BE2C (cell line): ENCODE results near the gene ATP6V0D1.

Source experiments
- DNase-seq: peaks from one replicate; pipeline ENCODE4 v3.0.0-alpha.2; 2020
- H3K27me3 ChIP-seq: fragments of 250-450 bp; sonication (Bioruptor Pico); 2 replicates; pipeline ENCODE4 v1.5.1; 2020; ENCODE audit warnings: mild to moderate bottlenecking
- H3K36me3 ChIP-seq: fragments of 250-450 bp; sonication (Bioruptor Pico); 2 replicates; pipeline ENCODE4 v1.5.1; 2020; ENCODE audit warnings: mild to moderate bottlenecking
- H3K4me1 ChIP-seq: fragments of 250-450 bp; sonication (Bioruptor Pico); 2 replicates; pipeline ENCODE4 v1.5.1; 2020
- H3K4me3 ChIP-seq: 2 replicates; pipeline ENCODE4 v1.5.1; 2011; ENCODE audit warnings: low read depth, low read length
- H3K9me3 ChIP-seq: fragments of 250-450 bp; sonication (Bioruptor Pico); 2 replicates; pipeline ENCODE4 v1.5.1; 2020
- TF ChIP-seq, protein P1 (sequence below): IDR thresholded peaks from 2 replicates; pipeline ENCODE4 v1.5.1; 2012; ENCODE audit warnings: mild to moderate bottlenecking, low read depth, low read length

Gene ATP6V0D1

DNA sequence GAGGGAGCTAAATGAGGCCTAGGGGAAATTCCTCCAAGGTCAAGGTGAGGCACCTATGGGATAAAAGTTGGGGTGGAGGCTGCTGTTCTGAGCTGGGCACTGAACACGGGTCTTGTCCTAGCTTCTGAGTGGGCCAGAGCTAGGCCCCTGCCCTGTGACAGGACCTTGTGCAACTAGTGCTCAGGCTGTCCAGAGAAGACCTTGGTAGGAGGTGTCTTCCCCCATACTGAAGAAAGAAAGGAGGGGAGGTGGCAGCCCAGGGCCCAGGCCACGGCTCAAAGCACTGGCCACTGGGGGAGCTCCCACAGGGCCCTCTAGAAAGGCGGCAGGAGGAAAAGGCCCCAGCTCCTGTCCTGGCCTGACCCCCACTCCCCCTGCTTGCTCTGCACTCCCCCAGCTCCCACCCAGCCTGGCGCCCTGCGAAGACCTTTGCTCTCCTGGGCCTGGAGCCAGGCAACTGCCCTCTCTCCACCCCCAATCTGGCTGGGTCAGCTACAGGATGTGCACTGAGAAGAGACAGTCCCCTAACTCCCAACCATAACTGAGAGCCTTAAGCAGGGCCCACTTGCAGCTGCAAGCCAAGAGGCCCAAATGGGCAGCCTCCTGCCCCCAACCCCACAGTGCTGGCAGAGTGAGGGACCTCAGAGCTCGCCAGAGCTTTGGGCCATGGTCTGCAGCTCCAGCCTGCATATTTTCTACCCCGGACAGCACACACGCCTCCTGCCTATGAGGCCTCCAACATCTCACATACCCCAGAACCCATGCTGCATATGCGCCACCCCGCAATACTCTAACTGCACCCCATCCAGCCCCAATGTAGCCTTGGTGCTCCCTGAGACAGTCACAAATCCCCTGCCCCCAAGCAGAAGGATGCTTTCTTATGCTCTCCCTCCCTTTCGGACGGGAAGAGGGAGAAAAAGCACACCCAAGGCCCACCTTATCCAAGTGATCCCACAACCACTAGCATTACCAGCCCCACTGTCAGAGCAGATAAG is 34.7 kb downstream of the ATP6V0D1 start:
- Histone ChIP-seq H3K4me3 (no peak overlapping the region), H3K36me3 (peaks cover 8% of the 10 kb centered on the region; the same call in 1 of the 2 replicates), H3K4me1 (peaks cover 14% of the 10 kb centered on the region), H3K9me3 (no peaks in the 10 kb centered on the region), H3K27me3 (no peaks in the 10 kb centered on the region)
- TF ChIP-seq, protein P1, sequence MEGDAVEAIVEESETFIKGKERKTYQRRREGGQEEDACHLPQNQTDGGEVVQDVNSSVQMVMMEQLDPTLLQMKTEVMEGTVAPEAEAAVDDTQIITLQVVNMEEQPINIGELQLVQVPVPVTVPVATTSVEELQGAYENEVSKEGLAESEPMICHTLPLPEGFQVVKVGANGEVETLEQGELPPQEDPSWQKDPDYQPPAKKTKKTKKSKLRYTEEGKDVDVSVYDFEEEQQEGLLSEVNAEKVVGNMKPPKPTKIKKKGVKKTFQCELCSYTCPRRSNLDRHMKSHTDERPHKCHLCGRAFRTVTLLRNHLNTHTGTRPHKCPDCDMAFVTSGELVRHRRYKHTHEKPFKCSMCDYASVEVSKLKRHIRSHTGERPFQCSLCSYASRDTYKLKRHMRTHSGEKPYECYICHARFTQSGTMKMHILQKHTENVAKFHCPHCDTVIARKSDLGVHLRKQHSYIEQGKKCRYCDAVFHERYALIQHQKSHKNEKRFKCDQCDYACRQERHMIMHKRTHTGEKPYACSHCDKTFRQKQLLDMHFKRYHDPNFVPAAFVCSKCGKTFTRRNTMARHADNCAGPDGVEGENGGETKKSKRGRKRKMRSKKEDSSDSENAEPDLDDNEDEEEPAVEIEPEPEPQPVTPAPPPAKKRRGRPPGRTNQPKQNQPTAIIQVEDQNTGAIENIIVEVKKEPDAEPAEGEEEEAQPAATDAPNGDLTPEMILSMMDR, result no peak
- no peak for DNase-seq

DNA sequence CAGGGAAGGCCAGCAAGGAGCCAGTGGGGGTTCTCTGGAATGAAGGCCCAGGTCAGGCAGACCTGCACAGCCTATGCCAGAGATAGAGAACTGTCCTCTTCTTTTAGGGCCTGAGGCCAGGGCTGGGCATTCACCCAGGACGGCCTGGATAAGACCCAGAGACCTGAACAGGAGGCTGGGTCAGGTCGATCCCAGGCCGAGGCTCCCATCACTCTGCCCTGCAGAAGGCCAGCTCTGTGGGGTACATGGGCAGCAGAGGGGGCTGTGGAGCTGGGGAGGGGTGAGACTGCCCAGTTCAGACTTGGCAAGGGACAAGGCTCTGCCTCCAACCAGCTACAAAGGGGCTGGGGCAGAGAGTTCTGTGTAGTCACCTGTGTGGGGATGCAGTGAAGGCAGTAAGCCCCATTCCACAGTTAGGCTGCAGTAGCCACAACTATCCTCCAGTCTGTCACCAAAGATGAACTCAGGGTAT is 35.5 kb downstream of the ATP6V0D1 start:
- Histone ChIP-seq H3K27me3 (no peaks in the 10 kb centered on the region), H3K36me3 (peaks cover 8% of the 10 kb centered on the region; the same call in 1 of the 2 replicates), H3K4me1 (peaks cover 17% of the 10 kb centered on the region), H3K4me3 (no peak overlapping the region), H3K9me3 (no peaks in the 10 kb centered on the region)
- DNase-seq, result no peak
- TF ChIP-seq, protein P1, result no peak

DNA sequence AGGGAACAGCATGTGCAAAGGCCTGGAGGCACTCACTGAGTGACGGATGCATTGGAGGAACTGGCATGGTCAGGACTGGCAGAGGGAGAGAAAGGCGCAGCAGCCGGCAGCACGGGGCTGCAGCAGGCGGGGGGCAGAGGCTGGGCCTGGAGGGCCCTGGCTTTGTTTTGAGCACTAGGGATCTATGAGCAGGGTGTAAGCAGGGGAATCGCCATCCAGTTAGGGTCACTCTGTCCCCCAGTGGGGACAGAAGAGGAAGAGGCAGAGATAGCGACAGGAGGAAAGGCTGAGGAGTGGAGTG is 35.9 kb downstream of the ATP6V0D1 start:
- Histone ChIP-seq H3K4me1 (peaks cover 17% of the 10 kb centered on the region), H3K9me3 (no peaks in the 10 kb centered on the region), H3K4me3 (no peak overlapping the region), H3K36me3 (peaks cover 8% of the 10 kb centered on the region; the same call in 1 of the 2 replicates), H3K27me3 (no peaks in the 10 kb centered on the region)
- no peak for DNase-seq
- TF ChIP-seq, protein P1, result no peak

DNA sequence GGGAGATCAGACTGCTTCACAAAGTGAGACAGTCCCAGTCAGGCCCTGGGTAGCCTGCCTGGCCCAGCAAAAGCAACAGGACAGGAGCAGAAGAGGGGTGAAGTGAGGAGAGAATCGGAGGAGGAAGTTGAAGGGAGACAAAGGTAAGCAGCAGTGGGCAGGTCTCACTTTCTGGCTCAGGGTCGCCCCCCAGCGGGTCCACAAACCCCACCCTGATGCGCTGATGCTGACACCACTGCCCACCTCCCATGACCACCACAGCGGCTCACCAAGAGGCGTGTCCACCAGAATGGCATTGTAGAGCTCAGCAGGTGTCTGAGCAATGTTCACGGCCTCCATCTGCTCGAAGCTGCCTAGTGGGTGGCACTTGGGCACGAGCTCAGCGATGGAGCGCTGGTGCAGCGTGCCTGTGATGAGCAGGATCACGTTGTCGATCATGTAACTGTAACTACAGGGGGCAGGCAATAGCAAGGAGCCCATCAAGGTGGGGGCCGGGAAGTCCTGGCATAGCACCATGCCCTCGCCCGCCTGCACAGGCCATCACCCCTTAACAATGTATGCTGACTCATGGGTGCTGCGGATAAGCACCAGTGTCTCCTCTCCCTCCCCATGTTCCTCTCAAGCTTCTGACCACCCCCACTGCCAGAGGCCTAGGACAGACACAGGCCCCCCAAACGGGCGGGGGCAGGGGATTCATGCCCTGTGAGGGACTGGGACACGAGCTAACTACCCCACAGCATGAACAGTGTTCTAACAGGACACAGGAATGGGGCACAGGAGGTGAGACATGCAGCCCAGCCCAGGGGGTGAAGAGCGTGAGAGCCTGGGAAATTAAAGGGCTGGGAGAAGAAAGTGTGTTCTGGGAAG is 36.5 kb downstream of the ATP6V0D1 start:
- Histone ChIP-seq H3K27me3 (no peaks in the 10 kb centered on the region), H3K9me3 (no peaks in the 10 kb centered on the region), H3K4me3 (no peak overlapping the region), H3K36me3 (peaks cover 8% of the 10 kb centered on the region; the same call in 1 of the 2 replicates), H3K4me1 (peaks cover 17% of the 10 kb centered on the region)
- TF ChIP-seq, protein P1, result no peak; the same call in 1 of the 2 replicates
- no peak for DNase-seq

DNA sequence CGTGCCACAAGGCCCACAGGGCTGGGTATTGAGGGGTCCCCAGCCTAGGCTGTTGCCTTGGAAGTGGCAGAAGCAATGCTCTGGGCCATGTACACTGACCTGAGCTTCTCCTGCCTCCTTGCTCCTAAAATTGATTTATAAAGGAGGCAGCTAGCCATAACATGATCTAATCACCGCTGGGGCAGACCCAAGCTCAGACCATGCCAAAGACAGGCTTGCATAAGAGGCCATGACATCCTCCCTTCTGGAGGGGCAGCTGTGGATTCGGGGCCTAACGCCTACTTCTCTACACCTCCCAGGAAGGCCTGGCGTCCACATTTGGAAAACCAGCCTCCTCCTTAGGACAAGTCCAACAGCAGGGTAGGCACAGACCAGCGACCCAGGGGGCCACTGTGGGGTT is 37.7 kb downstream of the ATP6V0D1 start:
- H3K9me3 ChIP-seq, result no peaks in the 10 kb centered on the region
- H3K27me3 ChIP-seq, result no peaks in the 10 kb centered on the region
- TF ChIP-seq, protein P1, result no peak
- H3K4me1 ChIP-seq, result peaks cover 17% of the 10 kb centered on the region
- peaks cover 10% of the 10 kb centered on the region; the same call in 1 of the 2 replicates for H3K36me3 ChIP-seq
- no peak for DNase-seq
- no peak overlapping the region for H3K4me3 ChIP-seq
